ENCODE results near the gene RAB10. TPM values are rescaled to one million over a fixed set of nuclear protein-coding genes. Genes with fewer than 3 reads are reported as not detected.

RAB10 gene
- total RNA-seq, 3 donors from 2014 or later (not counting 1 experiment from before 2014, with no cell fraction given), result 35.8 to 44.2 (median 39.5) TPM

GRCh38 chr2:25991965-25992364, 41.9 kb upstream of the RAB10 start:
- ATAC-seq, result no peak
- 60% methylated on average over 2 of the region's 3 CpGs for WGBS (ENCODE audit: insufficient coverage)
- intact Hi-C loops (cut with micrococcal nuclease), result loop anchor here (1.0 to 5.0 kb wide), 5 partner anchors 10 to 585 kb away; partner anchors contain the start of gene KIF3C

GRCh38 chr2:25992556-25992955, 41.3 kb upstream of the RAB10 start:
- DNase-seq (no peak), ATAC-seq (no peak)
- H3K27ac Mint-ChIP-seq, result no peak overlapping the region
- no peak for TF ChIP-seq CTCF (IDR thresholded peaks at IDR 0.05)
- Histone ChIP-seq H3K36me3 (ENCODE audit: control insufficient read depth, insufficient read depth, low read length) (no peaks in the 10 kb centered on the region), H3K4me1 (ENCODE audit: control insufficient read depth, insufficient read depth, low read length) (no peaks in the 10 kb centered on the region), H3K27me3 (ENCODE audit: control insufficient read depth, insufficient read depth, low read length) (no peaks in the 10 kb centered on the region), H3K9me3 (ENCODE audit: control insufficient read depth, insufficient read depth, low read length) (no peaks in the 10 kb centered on the region), H3K4me3 (ENCODE audit: low read length) (no peak overlapping the region), H3K27ac (ENCODE audit: low read length) (no peak overlapping the region)
- no peak overlapping the region for H3K4me3 Mint-ChIP-seq
- intact Hi-C loops (cut with micrococcal nuclease), result loop anchor here (5.0 kb wide), 1 partner anchor 585 kb away; no protein-coding TSS in a partner anchor
- peaks cover 0 to 3% of the 10 kb centered on the region in 2 donors for H3K27me3 Mint-ChIP-seq (ENCODE audit: low read depth in 2 of 2)
- no peaks in the 10 kb centered on the region for H3K4me1 Mint-ChIP-seq
- H3K9me3 Mint-ChIP-seq, result no peaks in the 10 kb centered on the region
- WGBS (ENCODE audit: insufficient coverage), result 84% methylated on average over 8 of the region's 8 CpGs
- no peaks in the 10 kb centered on the region for H3K36me3 Mint-ChIP-seq

More at GRCh38 chr2:25991965-25992364, 41.9 kb upstream of the RAB10 start:
- Histone ChIP-seq H3K27me3 (ENCODE audit: control insufficient read depth, insufficient read depth, low read length) (no peaks in the 10 kb centered on the region), H3K4me1 (ENCODE audit: control insufficient read depth, insufficient read depth, low read length) (no peaks in the 10 kb centered on the region), H3K27ac (ENCODE audit: low read length) (no peak overlapping the region), H3K36me3 (ENCODE audit: control insufficient read depth, insufficient read depth, low read length) (no peaks in the 10 kb centered on the region), H3K9me3 (ENCODE audit: control insufficient read depth, insufficient read depth, low read length) (no peaks in the 10 kb centered on the region), H3K4me3 (ENCODE audit: low read length) (no peak overlapping the region)
- no peak for DNase-seq
- Mint-ChIP-seq H3K4me3 (no peak overlapping the region), H3K9me3 (no peaks in the 10 kb centered on the region), H3K36me3 (no peaks in the 10 kb centered on the region), H3K4me1 (no peaks in the 10 kb centered on the region), H3K27me3 (ENCODE audit: low read depth in 2 of 2) (peaks cover 0 to 3% of the 10 kb centered on the region in 2 donors), H3K27ac (peak overlapping the region in 1 of 2 donors; percentile 29)
- TF ChIP-seq CTCF (IDR thresholded peaks at IDR 0.05), result no peak

GRCh38 chr2:25993049-25993448, 40.8 kb upstream of the RAB10 start:
- Histone ChIP-seq H3K36me3 (ENCODE audit: control insufficient read depth, insufficient read depth, low read length) (no peaks in the 10 kb centered on the region), H3K4me3 (ENCODE audit: low read length) (no peak overlapping the region), H3K4me1 (ENCODE audit: control insufficient read depth, insufficient read depth, low read length) (no peaks in the 10 kb centered on the region), H3K27me3 (ENCODE audit: control insufficient read depth, insufficient read depth, low read length) (no peaks in the 10 kb centered on the region), H3K27ac (ENCODE audit: low read length) (no peak overlapping the region), H3K9me3 (ENCODE audit: control insufficient read depth, insufficient read depth, low read length) (no peaks in the 10 kb centered on the region)
- Mint-ChIP-seq H3K27me3 (ENCODE audit: low read depth in 2 of 2) (peaks cover 0 to 3% of the 10 kb centered on the region in 2 donors), H3K27ac (no peak overlapping the region), H3K4me3 (no peak overlapping the region), H3K36me3 (no peaks in the 10 kb centered on the region), H3K9me3 (no peaks in the 10 kb centered on the region), H3K4me1 (no peaks in the 10 kb centered on the region)
- intact Hi-C loops (cut with micrococcal nuclease), result loop anchor here (5.0 kb wide), 1 partner anchor 584 kb away; no protein-coding TSS in a partner anchor
- DNase-seq, result no peak
- ATAC-seq, result no peak
- 90% methylated on average over 5 of the region's 5 CpGs for WGBS (ENCODE audit: insufficient coverage)
- TF ChIP-seq CTCF (IDR thresholded peaks at IDR 0.05), result no peak

DNA sequence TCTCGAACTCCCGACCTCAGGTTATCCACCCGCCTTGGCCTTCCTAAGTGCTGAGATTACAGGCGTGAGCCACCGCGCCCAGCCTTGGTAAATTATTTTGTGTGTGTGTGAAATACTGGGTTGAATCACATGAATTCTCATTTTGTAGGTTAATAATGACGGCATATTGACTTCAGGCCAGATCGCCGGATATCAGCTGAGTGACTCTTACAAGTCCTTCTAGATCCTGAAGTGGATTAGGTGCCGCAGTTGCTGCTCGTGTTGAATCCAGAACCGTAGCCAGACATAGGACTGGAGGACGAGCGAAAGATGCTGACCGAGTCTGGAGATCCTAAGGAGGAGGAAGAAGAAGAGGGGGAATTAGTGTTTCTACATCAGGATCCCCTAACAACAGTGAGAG, 39.4 kb upstream of the RAB10 start:
- ATAC-seq (no peak), DNase-seq (no peak)
- no peak overlapping the region for H3K4me3 Mint-ChIP-seq
- H3K9me3 Mint-ChIP-seq, result no peaks in the 10 kb centered on the region
- 95% methylated on average over 15 of the region's 15 CpGs for WGBS (ENCODE audit: insufficient coverage)
- H3K27ac Mint-ChIP-seq, result no peak overlapping the region
- TF ChIP-seq CTCF (IDR thresholded peaks at IDR 0.05), result no peak
- Histone ChIP-seq H3K4me1 (ENCODE audit: control insufficient read depth, insufficient read depth, low read length) (no peaks in the 10 kb centered on the region), H3K9me3 (ENCODE audit: control insufficient read depth, insufficient read depth, low read length) (no peaks in the 10 kb centered on the region), H3K4me3 (ENCODE audit: low read length) (no peak overlapping the region), H3K27me3 (ENCODE audit: control insufficient read depth, insufficient read depth, low read length) (no peaks in the 10 kb centered on the region), H3K27ac (ENCODE audit: low read length) (no peak overlapping the region), H3K36me3 (ENCODE audit: control insufficient read depth, insufficient read depth, low read length) (no peaks in the 10 kb centered on the region)
- no peaks in the 10 kb centered on the region for H3K36me3 Mint-ChIP-seq
- intact Hi-C loops (cut with micrococcal nuclease), result loop anchor here (5.0 kb wide), 1 partner anchor 583 kb away; no protein-coding TSS in a partner anchor
- H3K27me3 Mint-ChIP-seq (ENCODE audit: low read depth in 2 of 2), result peaks cover 4 to 11% of the 10 kb centered on the region in 2 donors
- H3K4me1 Mint-ChIP-seq, result no peaks in the 10 kb centered on the region

Data from natural killer cell (primary cell).